Large intestine (tissue), 3 donors: ENCODE data around the gene USB1. TPM values are rescaled to one million over a fixed set of nuclear protein-coding genes. Genes with fewer than 3 reads are reported as not detected.

Source experiments
- DNase-seq, 2 donors: peaks; one replicate each; pipeline versions ENCODE4 v3.0.0 to v3.0.0-alpha.2; 2013
- H3K27ac ChIP-seq: one replicate; pipeline ENCODE4 v1.5.1; 2013; ENCODE audit warnings: low read length
- H3K27me3 ChIP-seq: 2 replicates; pipeline ENCODE4 v1.6.1; 2013; ENCODE audit warnings: low read length; ENCODE audit not compliant: control insufficient read depth, insufficient read depth
- H3K36me3 ChIP-seq: 2 replicates; pipeline ENCODE4 v1.6.1; 2013; ENCODE audit warnings: low read length; ENCODE audit not compliant: control insufficient read depth, insufficient read depth
- H3K4me1 ChIP-seq: one replicate; pipeline ENCODE4 v1.6.1; 2013; ENCODE audit warnings: low read length; ENCODE audit not compliant: control insufficient read depth, insufficient read depth
- H3K4me3 ChIP-seq: one replicate; pipeline ENCODE4 v1.5.1; 2013; ENCODE audit warnings: low read length
- H3K9me3 ChIP-seq: one replicate; pipeline ENCODE4 v1.6.1; 2013; ENCODE audit warnings: mild to moderate bottlenecking, low read depth, low read length, moderate library complexity; ENCODE audit not compliant: control insufficient read depth
- whole genome bisulfite sequencing: methylation state at CpG from one replicate; pipeline ENCODE4 v1.1.5; 2013; ENCODE audit warnings: low lambda C conversion rate; ENCODE audit not compliant: insufficient coverage; 5-methylcytosine and 5-hydroxymethylcytosine counted together
- polyA plus RNA-seq: library from polyadenylated mRNA; unstranded; fragments of 120-200 nt; gene quantifications from one replicate; pipeline ENCODE4 v1.2.1, GENCODE V29; 2013

USB1 gene
- polyA plus RNA-seq, 1 donor = 26.5 TPM

- WGBS = no CpG with 5 or more reads among the region's 17 CpGs
- Histone ChIP-seq H3K27ac (no peak overlapping the region), H3K9me3 (no peaks in the 10 kb centered on the region), H3K4me1 (peaks cover 3% of the 10 kb centered on the region), H3K27me3 (no peaks in the 10 kb centered on the region), H3K4me3 (no peak overlapping the region), H3K36me3 (peaks cover 13% of the 10 kb centered on the region)
- DNase-seq = no peak
Observed at GRCh38 chr16:58049232-58050185, 48.3 kb downstream of the USB1 start.

DNA sequence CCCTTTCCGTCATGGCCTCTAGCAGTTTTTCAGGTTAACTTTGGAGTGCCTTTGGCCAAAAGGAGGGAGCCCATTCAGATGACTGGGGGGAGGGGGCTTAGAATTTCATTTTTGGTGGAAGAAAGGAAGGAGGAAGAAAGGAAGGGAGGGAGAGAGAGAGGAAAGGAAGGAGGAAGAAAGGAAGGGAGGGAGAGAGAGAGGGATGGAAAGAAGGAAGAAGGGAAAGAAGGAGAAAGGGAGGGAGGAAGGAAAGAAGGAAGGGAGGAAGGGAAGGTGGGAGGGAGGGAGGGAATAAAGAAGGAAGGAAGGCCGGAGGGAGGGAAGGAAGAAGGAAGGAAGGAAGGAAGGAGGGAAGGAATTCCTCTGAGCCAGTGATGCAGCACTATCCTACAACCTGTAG, 50.1 kb downstream of the USB1 start:
- H3K27me3 ChIP-seq = no peaks in the 10 kb centered on the region
- H3K36me3 ChIP-seq = peaks cover 2% of the 10 kb centered on the region
- 92% methylated on average over 2 of the region's 2 CpGs for WGBS
- no peak overlapping the region for H3K27ac ChIP-seq
- H3K4me3 ChIP-seq = no peak overlapping the region
- DNase-seq = no peak
- no peaks in the 10 kb centered on the region for H3K9me3 ChIP-seq
- H3K4me1 ChIP-seq = peaks cover 3% of the 10 kb centered on the region

DNA sequence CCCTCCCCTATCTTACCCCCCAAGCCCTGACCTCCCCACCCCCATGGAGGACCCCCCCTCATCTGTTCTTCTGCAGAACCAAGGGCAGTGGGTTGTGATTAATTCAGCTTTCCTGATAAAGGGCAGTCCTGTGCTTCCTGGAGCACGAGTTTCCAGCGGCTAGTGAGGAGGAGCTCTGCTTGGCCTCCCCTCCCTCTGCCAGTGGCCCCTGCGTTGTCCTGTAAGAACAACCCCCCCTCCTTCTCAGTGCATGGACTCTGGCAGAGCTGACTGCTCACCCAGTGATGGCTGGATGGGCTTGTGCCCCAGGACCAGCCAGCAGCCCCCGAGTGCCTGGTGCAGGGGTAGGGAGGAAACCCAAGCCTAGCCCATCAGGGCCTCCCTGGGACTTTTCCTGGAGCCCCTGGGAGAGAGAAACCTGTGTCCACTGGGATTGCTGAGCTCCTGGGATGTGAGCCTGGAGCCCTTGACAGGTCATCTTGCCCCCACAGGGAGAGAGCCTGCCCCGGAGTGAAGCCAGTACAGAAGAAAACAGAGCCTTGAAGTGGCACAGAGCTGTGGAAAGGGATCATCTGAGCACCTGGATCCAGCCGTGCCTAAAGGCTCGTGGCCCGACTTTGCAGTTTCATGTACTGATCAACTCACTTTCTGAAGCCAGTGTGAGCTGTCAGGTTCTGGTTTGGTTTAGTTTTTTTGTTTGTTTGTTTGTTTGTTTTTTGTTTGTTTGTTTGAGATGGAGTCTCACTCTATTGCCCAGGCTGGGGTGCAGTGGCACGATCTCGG, 50.8 kb downstream of the USB1 start:
- H3K4me3 ChIP-seq = no peak overlapping the region
- no peak overlapping the region for H3K27ac ChIP-seq
- H3K27me3 ChIP-seq = no peaks in the 10 kb centered on the region
- H3K9me3 ChIP-seq = no peaks in the 10 kb centered on the region
- no peaks in the 10 kb centered on the region for H3K4me1 ChIP-seq
- DNase-seq = no peak
- no peaks in the 10 kb centered on the region for H3K36me3 ChIP-seq
- WGBS = no CpG with 5 or more reads among the region's 10 CpGs

DNA sequence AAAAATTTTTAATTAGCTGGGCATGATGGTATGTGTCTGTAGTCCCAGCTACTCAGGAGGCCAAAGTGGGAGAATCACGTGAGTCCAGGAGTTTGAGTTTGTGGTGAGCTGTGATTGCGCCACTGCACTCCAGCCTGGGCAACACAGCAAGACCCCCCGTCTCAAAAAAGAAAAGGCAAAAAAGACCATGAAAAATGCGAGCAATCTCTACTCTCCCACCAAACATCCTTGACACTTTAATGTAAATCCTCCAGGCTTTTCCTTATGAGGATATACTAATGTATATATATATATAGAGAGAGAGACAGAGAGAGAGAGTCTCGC, 52.4 kb downstream of the USB1 start:
- no CpG with 5 or more reads among the region's 5 CpGs for WGBS
- no peak for DNase-seq

DNA sequence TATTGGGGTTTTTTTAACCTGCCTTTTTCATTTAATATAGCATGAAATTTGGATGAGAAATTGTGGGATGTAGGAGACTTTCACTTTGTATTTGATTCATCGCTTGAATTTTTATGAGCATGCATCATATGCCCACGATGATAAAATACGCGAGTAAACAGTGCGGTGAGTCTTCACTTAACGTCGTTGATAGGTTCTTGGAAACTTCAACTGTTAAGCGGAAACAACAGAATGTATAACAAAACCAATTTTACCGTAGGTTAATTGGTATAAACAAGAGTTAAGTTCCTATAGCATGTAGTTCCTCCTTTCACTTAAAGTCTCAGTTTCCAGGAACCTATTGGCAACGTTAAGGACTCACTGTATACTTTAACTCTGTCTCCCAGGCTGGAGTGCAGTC, 53.1 kb downstream of the USB1 start:
- H3K27ac ChIP-seq = no peak overlapping the region
- 93% methylated on average over 7 of the region's 10 CpGs for WGBS

More for the DNA sequence above, 52.4 kb downstream of the USB1 start:
- Histone ChIP-seq H3K4me1 (no peaks in the 10 kb centered on the region), H3K27ac (no peak overlapping the region), H3K9me3 (no peaks in the 10 kb centered on the region), H3K4me3 (no peak overlapping the region), H3K27me3 (no peaks in the 10 kb centered on the region), H3K36me3 (no peaks in the 10 kb centered on the region)

GRCh38 chr16:58056580-58056979, 55.4 kb downstream of the USB1 start:
- Histone ChIP-seq H3K4me3 (no peak overlapping the region), H3K9me3 (no peaks in the 10 kb centered on the region), H3K4me1 (no peaks in the 10 kb centered on the region), H3K27me3 (no peaks in the 10 kb centered on the region), H3K27ac (no peak overlapping the region), H3K36me3 (no peaks in the 10 kb centered on the region)
- no CpG with 5 or more reads among the region's 5 CpGs for WGBS
- DNase-seq = no peak

More for the DNA sequence above, 53.1 kb downstream of the USB1 start:
- Histone ChIP-seq H3K36me3 (no peaks in the 10 kb centered on the region), H3K27me3 (no peaks in the 10 kb centered on the region), H3K4me1 (no peaks in the 10 kb centered on the region), H3K9me3 (no peaks in the 10 kb centered on the region), H3K4me3 (no peak overlapping the region)
- no peak for DNase-seq

GRCh38 chr16:58057121-58057520, 55.9 kb downstream of the USB1 start:
- H3K36me3 ChIP-seq = no peaks in the 10 kb centered on the region
- H3K4me3 ChIP-seq = no peak overlapping the region
- no peaks in the 10 kb centered on the region for H3K4me1 ChIP-seq
- no CpG with 5 or more reads among the region's 5 CpGs for WGBS
- no peak for DNase-seq
- no peaks in the 10 kb centered on the region for H3K9me3 ChIP-seq
- H3K27me3 ChIP-seq = no peaks in the 10 kb centered on the region
- H3K27ac ChIP-seq = no peak overlapping the region

DNA sequence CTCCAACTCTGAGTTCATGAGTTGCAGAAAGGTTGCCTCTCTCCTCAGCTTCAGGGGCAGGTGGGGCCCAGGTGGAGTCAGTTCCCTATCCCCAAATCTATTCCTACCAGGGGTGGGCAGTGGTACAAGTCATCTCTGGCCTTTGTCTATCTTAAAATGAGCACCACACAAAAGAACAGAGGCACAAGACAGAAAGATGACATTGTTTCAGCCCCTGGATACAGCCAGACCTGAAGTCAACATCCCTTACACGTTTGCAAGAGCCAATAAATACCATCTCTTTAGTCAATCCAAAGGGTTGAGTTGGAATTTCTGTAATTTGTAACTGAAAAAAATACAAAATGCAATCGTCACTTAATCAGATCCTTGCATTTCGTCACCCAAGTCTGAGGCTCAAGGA, 56.6 kb downstream of the USB1 start:
- Histone ChIP-seq H3K4me3 (no peak overlapping the region), H3K9me3 (no peaks in the 10 kb centered on the region), H3K27me3 (no peaks in the 10 kb centered on the region), H3K27ac (no peak overlapping the region), H3K4me1 (no peaks in the 10 kb centered on the region), H3K36me3 (no peaks in the 10 kb centered on the region)
- DNase-seq = no peak
- WGBS = no CpG with 5 or more reads among the region's 3 CpGs

DNA sequence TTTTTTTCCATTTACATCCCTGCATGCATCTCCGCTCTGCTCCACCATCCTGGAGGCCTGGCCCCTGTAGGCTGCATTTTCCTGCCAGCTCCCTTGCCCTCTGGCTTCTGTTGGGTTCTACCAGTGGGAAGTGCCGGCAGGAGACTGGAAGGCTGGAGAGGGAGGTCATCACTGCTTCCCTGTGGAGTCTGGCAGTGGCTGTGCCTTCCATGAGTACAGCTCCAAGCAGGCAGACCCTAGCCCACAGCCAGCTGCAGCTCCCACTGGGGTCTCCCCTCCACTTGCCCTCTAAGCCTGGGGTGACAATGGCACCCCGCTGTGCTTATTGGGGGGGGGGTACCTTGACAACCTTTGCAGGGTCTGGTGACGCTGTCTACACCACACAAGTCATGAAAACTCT, 61.6 kb downstream of the USB1 start:
- WGBS = 57% methylated on average over 1 of the region's 4 CpGs
- no peak for DNase-seq
- no peak overlapping the region for H3K4me3 ChIP-seq
- H3K4me1 ChIP-seq = no peaks in the 10 kb centered on the region
- no peak overlapping the region for H3K27ac ChIP-seq
- H3K27me3 ChIP-seq = no peaks in the 10 kb centered on the region
- no peaks in the 10 kb centered on the region for H3K9me3 ChIP-seq
- H3K36me3 ChIP-seq = no peaks in the 10 kb centered on the region

- Histone ChIP-seq H3K4me3 (no peak overlapping the region), H3K9me3 (no peaks in the 10 kb centered on the region), H3K36me3 (no peaks in the 10 kb centered on the region), H3K27ac (no peak overlapping the region), H3K27me3 (no peaks in the 10 kb centered on the region), H3K4me1 (no peaks in the 10 kb centered on the region)
- no CpG with 5 or more reads among the region's 8 CpGs for WGBS
- DNase-seq = no peak
Observed at GRCh38 chr16:58063377-58064076, 62.3 kb downstream of the USB1 start.
